Measurements from ENCODE around the gene RCOR2.
A peak's percentile ranks its signal among the peaks of the same experiment; 100 is the strongest.
"Not testable (repeated sequence)": the region's sequence is repeated elsewhere in the genome, so short reads cannot be mapped to it uniquely, and the experiment has no call there.

Gene RCOR2

DNA sequence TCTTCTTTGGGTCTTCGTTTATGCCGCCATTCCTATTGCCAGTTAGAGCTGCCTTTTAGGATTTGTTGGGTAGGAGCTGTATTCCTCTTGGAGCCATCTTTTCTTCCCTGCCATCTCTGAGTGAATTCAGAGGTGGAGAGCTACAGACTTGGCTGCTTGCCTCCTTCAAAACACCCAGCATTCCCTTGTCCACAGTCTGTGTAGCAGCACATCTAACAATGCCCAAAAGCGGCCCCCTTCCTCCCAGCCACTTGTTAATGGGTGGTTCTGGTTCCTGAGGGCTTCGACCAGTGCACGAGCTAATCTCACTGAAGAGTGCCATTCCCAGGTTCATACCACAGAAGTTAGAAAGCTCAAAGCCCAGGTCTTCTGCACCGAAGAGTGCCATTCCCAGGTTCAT lies 40.3 kb downstream of the RCOR2 start:
- DNase-seq (ENCODE audit: low read depth), result no peak

DNA sequence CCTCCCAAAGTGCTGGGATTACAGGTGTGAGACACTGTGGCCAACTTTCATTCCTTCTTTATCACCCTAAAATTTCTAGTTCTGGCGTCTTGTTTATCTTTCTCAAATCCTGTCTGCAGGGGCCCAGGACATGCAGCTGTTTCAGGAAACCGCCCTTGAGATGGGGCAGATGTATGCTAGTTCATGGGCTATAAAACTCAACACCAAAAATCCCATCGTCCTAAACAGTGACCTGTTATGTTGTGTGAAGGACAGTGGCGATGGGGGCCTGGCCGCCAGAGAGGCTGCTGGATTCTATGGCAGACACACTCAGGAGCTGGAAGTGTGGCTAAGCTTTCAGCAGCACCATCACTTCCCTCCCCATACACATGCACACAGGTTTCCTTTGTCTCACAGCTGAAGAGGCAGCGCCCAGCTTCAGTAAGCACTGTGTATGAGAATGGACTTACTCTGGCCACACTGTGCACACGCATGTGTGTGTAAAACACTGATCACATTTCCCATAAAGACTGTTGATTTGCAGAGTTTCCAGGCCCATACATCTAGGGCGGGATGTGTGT lies 41.4 kb downstream of the RCOR2 start:
- DNase-seq (ENCODE audit: low read depth), result no peak

DNA sequence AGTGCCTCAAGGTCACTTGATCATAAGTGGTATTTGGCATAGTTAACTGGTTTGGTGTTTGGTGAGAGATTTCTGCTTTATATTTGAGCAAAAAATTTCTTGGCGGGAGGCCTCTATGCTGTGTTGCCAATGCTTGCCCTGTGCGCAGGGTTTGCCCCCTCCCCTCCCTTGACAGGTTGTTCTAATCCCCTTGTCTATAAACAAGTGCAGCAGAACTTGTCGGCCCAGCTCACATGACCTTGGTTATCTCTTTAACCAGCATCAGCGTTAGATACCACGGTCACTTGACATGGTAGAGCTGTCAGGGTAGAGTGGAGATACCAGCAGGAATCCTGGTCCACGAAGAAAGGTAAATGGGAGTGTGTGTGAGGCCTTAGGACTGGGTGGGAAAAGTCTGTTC lies 42.5 kb downstream of the RCOR2 start:
- no peak for DNase-seq (ENCODE audit: low read depth)

DNA sequence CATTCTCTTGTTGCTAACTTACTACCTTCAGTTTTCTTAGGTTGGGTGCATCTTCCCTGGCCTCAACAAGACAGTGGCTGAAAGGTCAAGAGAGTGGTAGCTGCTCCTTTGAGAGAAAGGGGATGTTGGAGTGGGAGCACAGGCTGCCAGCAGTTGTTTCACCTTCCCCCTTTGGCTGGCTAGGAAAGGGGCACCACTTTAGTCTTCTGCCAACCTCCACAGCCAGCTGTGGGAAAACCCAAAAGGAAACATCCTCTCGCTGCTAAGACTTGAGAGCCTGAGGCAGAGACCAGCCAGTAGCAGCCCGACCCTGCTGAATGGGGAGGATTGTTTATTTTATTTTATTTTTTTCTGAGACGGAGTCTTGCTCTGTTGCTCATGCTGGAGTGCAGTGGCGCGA lies 43.7 kb downstream of the RCOR2 start:
- no peak for DNase-seq (ENCODE audit: low read depth)

DNA sequence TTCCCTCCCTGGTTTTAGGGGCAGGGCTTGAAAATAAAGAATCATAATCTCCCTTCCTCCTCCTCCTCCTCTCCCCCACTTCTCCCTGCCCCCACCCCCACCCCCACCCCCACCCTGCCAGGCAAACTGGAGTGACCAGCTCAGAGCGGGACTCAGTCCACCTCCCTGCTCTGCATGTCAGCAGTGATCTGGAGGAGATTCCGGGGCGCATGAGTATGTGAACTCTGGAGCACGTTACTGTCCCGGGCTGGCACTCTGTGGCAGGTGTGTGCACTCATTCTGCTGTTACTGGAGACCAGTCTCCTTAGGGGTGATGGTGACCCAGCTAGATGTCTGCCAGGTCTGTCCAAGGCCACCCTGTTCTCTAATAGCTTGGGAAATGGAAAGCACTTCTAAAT lies 44.2 kb downstream of the RCOR2 start:
- no peak for DNase-seq (ENCODE audit: low read depth)

DNA sequence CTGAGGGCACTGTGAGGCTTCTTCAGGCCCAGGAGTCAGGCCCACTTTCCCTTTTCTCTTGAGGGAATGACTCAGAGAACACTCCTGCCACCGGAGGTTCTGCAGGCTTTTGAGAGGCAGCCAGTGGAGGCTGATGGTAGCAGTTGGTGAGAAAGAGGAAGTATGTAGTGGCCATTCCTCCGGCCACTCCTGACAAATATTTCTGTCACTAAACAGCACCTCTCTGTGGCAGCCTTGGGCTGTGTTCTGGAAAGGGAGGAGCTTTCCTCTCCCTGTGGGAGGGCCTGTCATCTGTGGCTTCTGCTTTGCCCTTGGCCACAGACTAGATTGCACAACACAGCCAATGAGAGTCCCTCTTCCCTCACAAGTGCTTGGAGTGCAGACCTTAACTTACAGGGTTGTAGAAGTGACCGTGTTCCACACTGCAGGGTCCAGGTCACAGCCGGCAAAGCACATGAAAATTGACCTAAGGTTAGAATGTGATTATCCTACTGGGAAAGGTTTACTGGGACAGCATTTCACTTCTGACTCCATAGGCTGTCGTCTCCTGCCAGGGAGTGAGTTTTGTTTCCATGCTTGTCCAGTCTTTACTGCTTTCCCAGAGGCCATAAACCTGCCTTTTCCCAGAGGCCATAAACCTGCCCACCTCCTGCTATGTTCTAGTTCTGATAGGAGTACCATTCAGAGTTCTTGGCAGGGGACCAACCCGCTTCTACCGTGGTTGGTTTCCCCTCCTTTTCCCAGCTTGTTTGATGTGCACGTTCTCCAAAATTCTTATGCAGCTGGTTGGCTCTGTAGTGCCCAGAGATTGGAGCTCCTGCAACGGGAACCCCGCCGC lies 44.8 kb downstream of the RCOR2 start:
- no peak for DNase-seq (ENCODE audit: low read depth)

DNA sequence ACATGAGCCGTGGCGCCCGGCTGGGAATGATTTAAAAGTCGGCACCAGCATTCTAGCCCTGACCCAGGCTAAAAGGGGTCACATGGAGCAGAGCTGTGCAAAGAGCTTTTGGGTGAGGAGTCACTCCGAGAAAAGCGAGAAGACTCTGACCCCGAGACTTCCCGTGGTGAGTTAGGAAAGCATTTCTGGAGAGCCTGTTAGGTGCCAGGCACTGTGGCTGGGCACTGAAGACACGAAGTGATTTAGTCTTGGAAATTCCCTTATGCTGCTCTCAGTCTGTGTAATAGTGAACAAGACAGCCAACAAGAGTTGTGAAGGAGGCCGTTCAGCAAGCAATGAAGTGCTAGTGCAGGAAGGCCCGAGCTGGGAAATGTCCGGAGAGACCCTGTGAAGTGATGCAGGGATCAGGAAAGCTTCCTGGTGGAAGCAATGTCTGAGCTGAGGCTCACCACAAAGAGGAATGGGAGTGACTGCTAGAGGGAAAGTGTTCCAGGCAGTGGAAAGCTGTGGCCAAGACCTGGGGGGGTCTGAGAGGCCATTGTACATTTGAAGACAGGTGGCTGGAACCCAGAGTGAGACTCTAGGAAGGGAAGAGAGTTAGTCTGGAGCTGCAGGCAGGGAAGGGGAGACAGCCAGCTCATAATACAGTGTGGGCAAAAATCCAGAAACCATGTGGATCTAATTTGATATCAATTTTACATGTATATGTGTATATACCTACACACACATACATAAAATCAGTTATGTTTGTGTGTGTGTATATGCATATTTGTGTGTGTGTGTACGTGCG lies 46.4 kb downstream of the RCOR2 start:
- DNase-seq (ENCODE audit: low read depth), result no peak

DNA sequence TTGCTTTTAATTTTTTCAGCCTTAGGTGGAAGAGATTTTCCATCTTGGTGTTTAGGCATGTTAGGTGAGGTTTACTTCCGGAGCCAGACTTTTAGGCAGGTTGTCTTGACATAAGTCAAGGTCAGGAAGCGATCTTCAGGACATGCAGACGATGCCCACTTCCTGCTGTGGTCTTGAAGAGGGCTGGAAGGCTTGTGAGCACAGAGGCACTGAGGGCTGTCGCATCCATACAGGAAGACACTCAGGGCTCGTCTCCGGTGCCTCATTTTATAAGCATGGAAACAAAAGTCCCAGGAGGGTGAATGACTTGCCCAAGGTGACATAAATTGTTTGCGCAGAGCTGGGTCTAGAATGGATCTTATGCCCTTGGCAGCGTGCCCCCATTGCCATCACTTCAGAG lies 47.3 kb downstream of the RCOR2 start:
- DNase-seq (ENCODE audit: low read depth), result peak; percentile 30

DNA sequence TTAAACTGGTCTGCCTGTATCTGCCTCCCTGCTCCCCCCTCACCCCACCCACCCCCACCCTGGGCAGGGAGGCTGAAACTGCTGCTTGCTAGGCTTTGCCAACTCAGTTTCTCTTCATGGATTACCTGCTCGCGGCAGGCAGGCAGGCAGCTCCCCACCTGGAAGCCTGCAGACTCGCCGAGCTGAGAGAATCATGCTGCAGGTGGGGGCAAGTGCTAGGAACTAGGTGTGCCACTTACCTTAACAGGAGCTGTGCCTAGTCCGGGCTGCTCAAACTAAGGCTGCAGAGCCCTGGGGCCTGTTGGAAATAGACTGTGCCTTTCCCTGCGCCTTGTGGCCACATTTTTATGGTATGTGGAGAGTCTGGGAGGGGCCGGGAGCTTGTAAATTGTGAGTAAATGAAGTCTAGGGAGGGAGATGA lies 47.8 kb downstream of the RCOR2 start:
- no peak for DNase-seq (ENCODE audit: low read depth)

DNA sequence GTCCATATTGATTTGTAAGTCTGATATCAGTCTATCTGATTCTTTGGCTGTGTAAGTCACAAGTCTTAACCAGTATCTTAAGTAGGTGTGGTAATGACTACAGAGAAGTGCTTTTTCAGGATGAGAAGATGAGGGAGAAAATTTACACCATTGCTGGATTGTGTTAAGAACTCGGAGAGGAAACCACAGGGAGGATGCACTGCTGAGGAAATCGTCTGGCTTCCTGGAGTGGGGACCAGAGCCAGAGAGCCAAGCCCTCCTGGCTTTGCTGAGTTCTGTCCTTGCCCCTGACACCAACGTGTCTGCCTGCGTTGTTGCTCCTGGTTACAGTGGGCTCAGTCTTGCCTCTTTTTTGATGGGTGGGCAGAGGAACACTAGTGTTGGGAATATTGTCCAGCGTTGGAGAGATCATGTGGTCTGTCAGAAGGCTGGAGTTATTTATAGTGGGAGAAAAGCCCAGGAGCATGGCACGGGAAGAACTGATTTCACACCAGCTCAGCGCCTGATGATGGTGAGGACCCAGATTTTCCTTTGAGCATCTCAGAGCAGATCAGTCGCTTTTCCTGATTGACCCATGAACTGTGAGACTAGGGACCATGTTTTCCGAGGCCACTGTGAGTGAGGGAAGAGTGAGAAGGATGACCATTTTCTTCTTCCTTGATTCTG lies 48.4 kb downstream of the RCOR2 start:
- DNase-seq (ENCODE audit: low read depth), result no peak

DNA sequence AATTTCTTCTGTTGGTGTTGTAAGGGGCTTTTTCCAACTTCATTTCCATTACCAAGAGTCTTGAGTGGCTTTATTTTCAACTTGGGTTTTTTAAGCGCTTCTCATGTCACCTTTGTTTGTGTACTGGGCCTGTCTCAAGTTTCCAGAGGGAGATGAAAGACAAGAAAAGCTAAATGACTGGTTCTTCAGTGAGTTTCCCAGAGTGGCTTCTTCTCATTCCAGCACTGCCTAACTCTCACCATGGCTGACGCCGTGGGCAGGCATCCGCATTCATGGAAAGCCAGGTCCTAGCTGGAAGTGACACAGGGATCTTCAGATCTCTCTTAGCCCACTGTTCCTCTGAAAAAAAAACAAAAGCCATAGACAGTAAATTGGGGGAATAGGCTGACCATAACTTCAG lies 49.5 kb downstream of the RCOR2 start:
- no peak for DNase-seq (ENCODE audit: low read depth)

DNA sequence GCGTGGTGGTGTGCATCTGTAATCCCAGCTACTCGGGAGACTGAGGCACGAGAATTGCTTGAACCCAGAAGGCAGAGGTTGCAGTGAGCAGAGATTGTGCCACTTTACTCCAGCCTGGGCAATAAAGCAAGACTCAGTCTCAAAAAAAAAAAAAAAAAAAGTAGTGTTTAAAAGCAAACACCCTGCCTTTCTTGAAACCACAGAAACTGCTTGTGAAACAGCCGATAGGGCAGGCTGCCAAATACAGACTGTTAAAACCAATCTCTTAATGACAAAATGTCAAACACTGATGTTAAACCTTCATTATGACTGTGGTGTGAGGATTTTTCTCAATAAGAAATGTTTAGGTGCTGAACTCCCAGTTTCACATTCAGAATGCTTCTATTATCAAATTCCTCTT lies 50.8 kb downstream of the RCOR2 start:
- peak; percentile 53 for DNase-seq (ENCODE audit: low read depth)

DNA sequence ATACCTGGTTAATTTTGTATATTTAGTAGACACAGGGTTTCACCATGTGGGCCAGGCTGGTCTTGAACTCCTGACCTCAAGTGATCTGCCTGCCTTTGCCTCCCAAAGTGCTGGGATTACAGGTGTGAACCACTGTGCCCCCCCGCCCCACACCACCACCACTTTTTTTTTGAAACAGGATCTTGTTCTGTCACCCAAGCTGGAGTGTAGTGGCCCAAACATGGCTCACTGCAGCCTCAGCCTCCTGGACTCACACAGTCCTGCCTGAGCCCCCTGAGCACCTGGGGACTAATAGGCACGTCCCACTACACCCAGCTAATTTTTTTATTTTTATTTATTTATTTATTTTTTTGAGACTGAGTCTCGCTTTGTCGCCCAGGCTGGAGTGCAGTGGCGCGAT lies 53.3 kb downstream of the RCOR2 start:
- not testable (repeated sequence) for DNase-seq (ENCODE audit: low read depth)

DNA sequence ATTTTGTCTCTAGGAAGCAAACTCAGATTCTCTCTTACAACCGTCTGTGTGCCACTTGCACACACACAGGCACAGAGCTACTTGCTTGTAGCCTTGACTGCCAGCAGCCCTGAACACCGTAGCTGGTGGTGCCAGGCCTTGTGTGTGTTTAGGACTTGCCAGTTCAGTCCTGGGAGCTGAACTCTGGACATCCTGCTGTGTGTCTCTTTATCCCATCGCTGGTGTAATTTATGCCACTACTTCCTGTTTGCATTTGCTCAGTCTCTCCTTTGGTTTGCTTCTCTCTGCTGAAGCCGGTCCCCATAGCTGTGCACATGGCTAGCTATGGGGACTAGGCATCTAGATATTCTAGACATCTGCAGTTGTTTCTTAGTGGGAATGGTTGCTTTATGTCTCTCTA lies 54.0 kb downstream of the RCOR2 start:
- DNase-seq (ENCODE audit: low read depth), result no peak

Data from activated T-helper 1 cell treated with Interleukin-2 at 50 U/mL for 16 hours (primary cell).